HepG2 (cell line): ENCODE data around the gene MT4. TPM values are rescaled to one million over a fixed set of nuclear protein-coding genes. Genes with fewer than 3 reads are reported as not detected.

Source experiments
- BHLHE40 ChIP-seq: IDR thresholded peaks from 2 replicates; pipeline ENCODE4 v1.6.1; 2011; ENCODE audit warnings: low read length, improper control_type of control experiment
- CBX1 ChIP-seq: IDR thresholded peaks from one replicate; pipeline ENCODE4 v1.6.1; 2016; ENCODE audit warnings: antibody characterized with exemption, low read depth
- E2F1 ChIP-seq: sonication (generic); formaldehyde crosslinking; IDR thresholded peaks from 2 replicates; pipeline ENCODE4 v1.5.0; 2020; ENCODE audit warnings: missing genetic modification reagents
- FOSL2 ChIP-seq: sonication (generic); formaldehyde crosslinking; IDR thresholded peaks from 2 replicates; pipeline ENCODE4 v1.4.0; 2020; ENCODE audit warnings: missing genetic modification reagents
- GABPB1 ChIP-seq: IDR thresholded peaks from 2 replicates; pipeline ENCODE4 v1.6.1; 2016; ENCODE audit warnings: mild to moderate bottlenecking, missing genetic modification reagents, moderate library complexity, missing compliant biosample characterization
- GTF2F1 ChIP-seq: fragments of 150-350 bp; IDR thresholded peaks from 2 replicates; pipeline ENCODE4 v1.6.1; 2014; ENCODE audit warnings: low read length
- KDM2A ChIP-seq: sonication (generic); formaldehyde crosslinking; IDR thresholded peaks from 2 replicates; pipeline ENCODE4 v1.4.0; 2020; ENCODE audit warnings: low read depth, missing genetic modification reagents, borderline replicate concordance
- MED8 ChIP-seq: sonication (generic); formaldehyde crosslinking; IDR thresholded peaks from 2 replicates; pipeline ENCODE4 v1.8.1; 2023; ENCODE audit warnings: mild to moderate bottlenecking, missing genetic modification reagents; ENCODE audit not compliant: insufficient replicate concordance
- MIXL1 ChIP-seq: IDR thresholded peaks from 2 replicates; pipeline ENCODE4 v1.6.1; 2016
- NKX3-1 ChIP-seq: sonication (generic); formaldehyde crosslinking; IDR thresholded peaks from 2 replicates; pipeline ENCODE4 v1.5.0; 2020; ENCODE audit warnings: missing genetic modification reagents
- PAX8 ChIP-seq: sonication (generic); formaldehyde crosslinking; IDR thresholded peaks from 2 replicates; pipeline ENCODE4 v1.8.0; 2022; ENCODE audit warnings: mild to moderate bottlenecking, missing genetic modification reagents, borderline replicate concordance
- SATB2 ChIP-seq: sonication (generic); formaldehyde crosslinking; IDR thresholded peaks from 2 replicates; pipeline ENCODE4 v1.5.0; 2020; ENCODE audit warnings: missing genetic modification reagents
- TFE3 ChIP-seq: IDR thresholded peaks from 2 replicates; pipeline ENCODE4 v1.6.1; 2016
- YY1 ChIP-seq: IDR thresholded peaks from 2 replicates; pipeline ENCODE4 v1.6.1; 2011; ENCODE audit warnings: low read length, low read depth, moderate library complexity, mild to moderate bottlenecking; ENCODE audit not compliant: insufficient read depth, insufficient replicate concordance
- ZBTB49 ChIP-seq: sonication (generic); formaldehyde crosslinking; IDR thresholded peaks from 2 replicates; pipeline ENCODE4 v1.4.0; 2020; ENCODE audit warnings: missing genetic modification reagents, borderline replicate concordance
- ZNF460 ChIP-seq: sonication (generic); formaldehyde crosslinking; IDR thresholded peaks from 2 replicates; pipeline ENCODE4 v1.5.1; 2020; ENCODE audit warnings: missing genetic modification reagents, mild to moderate bottlenecking, borderline replicate concordance
- ZNF629 ChIP-seq: sonication (generic); formaldehyde crosslinking; conservative IDR thresholded peaks from 2 replicates; pipeline ENCODE4 v1.5.0; 2020; ENCODE audit warnings: missing genetic modification reagents
- ZNF749 ChIP-seq: sonication (generic); formaldehyde crosslinking; IDR thresholded peaks from 2 replicates; pipeline ENCODE4 v1.8.0; 2022; ENCODE audit warnings: mild to moderate bottlenecking, missing genetic modification reagents, moderate library complexity, borderline replicate concordance
- ZSCAN21 ChIP-seq: sonication (generic); formaldehyde crosslinking; IDR thresholded peaks from 2 replicates; pipeline ENCODE4 v1.8.0; 2022; ENCODE audit warnings: mild to moderate bottlenecking, missing genetic modification reagents, moderate library complexity, borderline replicate concordance
- polyA plus RNA-seq, 8 experiments: library from polyadenylated mRNA; depleted of rRNA in 3 of 8; stranded (reverse) in 7 of 8; unstranded in 1 of 8; fragments of >200 nt; fragmentation: Illumina TruSeq in 4 of 8; extraction: Trizol in 4 of 8; gene quantifications; 2 replicates each; pipeline versions ENCODE4 v1.2.1 to v1.2.3, GENCODE V29; 2011 to 2016; ENCODE audit warnings: low read depth in 4 of 8, missing spikeins in 1 of 8, mixed read lengths in 1 of 8; ENCODE audit not compliant: insufficient read depth in 1 of 8
- total RNA-seq, 5 experiments: library from RNA; depleted of rRNA; stranded (reverse); fragments of >200 nt; fragmentation: Illumina TruSeq; extraction: Trizol; gene quantifications; 2 replicates each; pipeline ENCODE4 v1.2.3, GENCODE V29; 2016; ENCODE audit warnings: low read depth in 1 of 5
- TF ChIP-seq, protein P1 (sequence below): fragments of 450-650 bp; IDR thresholded peaks from 2 replicates; pipeline ENCODE4 v1.6.1; 2016
- TF ChIP-seq, protein P2 (sequence below): conservative IDR thresholded peaks from 2 replicates; pipeline ENCODE4 v1.6.1; 2018; ENCODE audit warnings: missing genetic modification reagents

Gene MT4
- total and polyA plus RNA-seq, 2 of the 13 experiments (the other 11 are each of a cell fraction or from before 2014, with no cell fraction given): not detected

DNA sequence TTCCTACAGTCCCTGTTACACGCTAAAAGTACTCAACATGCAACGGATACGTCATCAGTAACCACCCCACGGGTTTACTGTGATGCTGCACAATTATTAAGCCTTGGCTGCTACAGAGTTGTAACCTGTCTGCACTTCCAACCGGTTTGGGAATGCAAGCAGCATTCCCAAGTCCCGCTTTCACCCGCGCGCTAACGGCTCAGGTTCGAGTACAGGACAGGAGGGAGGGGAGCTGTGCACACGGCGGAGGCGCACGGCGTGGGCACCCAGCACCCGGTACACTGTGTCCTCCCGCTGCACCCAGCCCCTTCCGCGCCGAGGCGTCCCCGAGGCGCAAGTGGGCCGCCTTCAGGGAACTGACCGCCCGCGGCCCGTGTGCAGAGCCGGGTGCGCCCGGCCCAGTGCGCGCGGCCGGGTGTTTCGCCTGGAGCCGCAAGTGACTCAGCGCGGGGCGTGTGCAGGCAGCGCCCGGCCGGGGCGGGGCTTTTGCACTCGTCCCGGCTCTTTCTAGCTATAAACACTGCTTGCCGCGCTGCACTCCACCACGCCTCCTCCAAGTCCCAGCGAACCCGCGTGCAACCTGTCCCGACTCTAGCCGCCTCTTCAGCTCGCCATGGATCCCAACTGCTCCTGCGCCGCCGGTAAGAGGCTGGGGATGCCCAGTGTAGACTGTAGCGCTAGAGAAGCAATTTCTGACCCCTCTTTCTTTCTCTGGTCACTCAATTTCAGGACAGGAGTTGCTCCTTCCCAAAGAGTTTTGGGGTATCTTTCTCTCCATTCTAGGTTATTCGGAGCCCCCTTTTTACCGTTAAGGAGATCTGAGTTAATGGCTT lies 43.4 kb downstream of the MT4 start, which contains the start of gene MT2A (continued):
- TF ChIP-seq ZBTB49 (CRISPR knock-in tag) (no peak), CBX1 (peak; percentile 37), ZNF460 (no peak), ZSCAN21 (CRISPR knock-in tag) (peak; percentile 69; the same call in 1 of the 2 replicates), ZNF749 (CRISPR knock-in tag) (peak; percentile 80; the same call in 1 of the 2 replicates), YY1 (peak; percentile 78), ZNF629 (CRISPR knock-in tag) (no peak; the same call in 1 of the 2 replicates), PAX8 (no peak), TFE3 (CRISPR knock-in tag) (no peak), E2F1 (CRISPR knock-in tag) (peak; percentile 91), KDM2A (CRISPR knock-in tag) (peak; percentile 87), FOSL2 (CRISPR knock-in tag) (peak; percentile 94), MIXL1 (CRISPR knock-in tag) (no peak; the same call in 1 of the 2 replicates), SATB2 (CRISPR knock-in tag) (no peak; the same call in none of the 2 replicates), NKX3-1 (peak; percentile 83), MED8 (CRISPR knock-in tag) (peak; percentile 92), GABPB1 (CRISPR knock-in tag) (peak; percentile 85), BHLHE40 (peak; percentile 69; the same call in 1 of the 2 replicates), GTF2F1 (no peak)
- TF ChIP-seq, protein P1, sequence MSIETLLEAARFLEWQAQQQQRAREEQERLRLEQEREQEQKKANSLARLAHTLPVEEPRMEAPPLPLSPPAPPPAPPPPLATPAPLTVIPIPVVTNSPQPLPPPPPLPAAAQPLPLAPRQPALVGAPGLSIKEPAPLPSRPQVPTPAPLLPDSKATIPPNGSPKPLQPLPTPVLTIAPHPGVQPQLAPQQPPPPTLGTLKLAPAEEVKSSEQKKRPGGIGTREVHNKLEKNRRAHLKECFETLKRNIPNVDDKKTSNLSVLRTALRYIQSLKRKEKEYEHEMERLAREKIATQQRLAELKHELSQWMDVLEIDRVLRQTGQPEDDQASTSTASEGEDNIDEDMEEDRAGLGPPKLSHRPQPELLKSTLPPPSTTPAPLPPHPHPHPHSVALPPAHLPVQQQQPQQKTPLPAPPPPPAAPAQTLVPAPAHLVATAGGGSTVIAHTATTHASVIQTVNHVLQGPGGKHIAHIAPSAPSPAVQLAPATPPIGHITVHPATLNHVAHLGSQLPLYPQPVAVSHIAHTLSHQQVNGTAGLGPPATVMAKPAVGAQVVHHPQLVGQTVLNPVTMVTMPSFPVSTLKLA: peak; percentile 82
- TF ChIP-seq, protein P2, sequence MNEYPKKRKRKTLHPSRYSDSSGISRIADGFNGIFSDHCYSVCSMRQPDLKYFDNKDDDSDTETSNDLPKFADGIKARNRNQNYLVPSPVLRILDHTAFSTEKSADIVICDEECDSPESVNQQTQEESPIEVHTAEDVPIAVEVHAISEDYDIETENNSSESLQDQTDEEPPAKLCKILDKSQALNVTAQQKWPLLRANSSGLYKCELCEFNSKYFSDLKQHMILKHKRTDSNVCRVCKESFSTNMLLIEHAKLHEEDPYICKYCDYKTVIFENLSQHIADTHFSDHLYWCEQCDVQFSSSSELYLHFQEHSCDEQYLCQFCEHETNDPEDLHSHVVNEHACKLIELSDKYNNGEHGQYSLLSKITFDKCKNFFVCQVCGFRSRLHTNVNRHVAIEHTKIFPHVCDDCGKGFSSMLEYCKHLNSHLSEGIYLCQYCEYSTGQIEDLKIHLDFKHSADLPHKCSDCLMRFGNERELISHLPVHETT (CRISPR knock-in tag): 0 out of 2 replicates have a peak, but pooled peaks have one; percentile 54
